IPS-11a (cell line): ENCODE data around the gene MRPS35.
A peak's percentile ranks its signal among the peaks of the same experiment; 100 is the strongest.
"Not testable (repeated sequence)": the region's sequence is repeated elsewhere in the genome, so short reads cannot be mapped to it uniquely, and the experiment has no call there.

Source experiments
- H3K4me3 ChIP-seq: one replicate; pipeline ENCODE4 v1.5.1; 2013; ENCODE audit warnings: low read depth, low read length, control low read depth

MRPS35 gene

DNA sequence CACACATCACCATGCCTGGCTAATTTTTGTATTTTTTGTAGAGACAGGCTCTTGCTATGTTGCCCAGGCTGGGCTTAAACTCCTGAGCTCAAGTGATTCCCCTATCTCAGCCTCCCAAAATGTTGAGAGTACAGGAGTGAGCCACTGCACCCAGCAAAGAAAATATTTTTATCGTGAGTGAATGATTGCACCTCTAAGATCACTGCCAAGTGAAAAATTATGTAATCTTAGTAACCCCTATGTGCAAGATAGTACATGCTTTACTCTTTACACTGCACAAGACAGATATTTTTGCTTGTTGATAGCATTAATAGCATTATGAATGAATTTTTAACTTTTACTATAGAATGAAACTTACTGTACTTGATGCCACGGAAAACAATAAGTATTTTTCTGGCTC lies 3.4 kb upstream of the MRPS35 start:
- H3K4me3 ChIP-seq: no peak overlapping the region

- no peak overlapping the region for H3K4me3 ChIP-seq
These were observed 1.3 kb upstream of the MRPS35 start for GRCh38 chr12:27709212-27709931.

DNA sequence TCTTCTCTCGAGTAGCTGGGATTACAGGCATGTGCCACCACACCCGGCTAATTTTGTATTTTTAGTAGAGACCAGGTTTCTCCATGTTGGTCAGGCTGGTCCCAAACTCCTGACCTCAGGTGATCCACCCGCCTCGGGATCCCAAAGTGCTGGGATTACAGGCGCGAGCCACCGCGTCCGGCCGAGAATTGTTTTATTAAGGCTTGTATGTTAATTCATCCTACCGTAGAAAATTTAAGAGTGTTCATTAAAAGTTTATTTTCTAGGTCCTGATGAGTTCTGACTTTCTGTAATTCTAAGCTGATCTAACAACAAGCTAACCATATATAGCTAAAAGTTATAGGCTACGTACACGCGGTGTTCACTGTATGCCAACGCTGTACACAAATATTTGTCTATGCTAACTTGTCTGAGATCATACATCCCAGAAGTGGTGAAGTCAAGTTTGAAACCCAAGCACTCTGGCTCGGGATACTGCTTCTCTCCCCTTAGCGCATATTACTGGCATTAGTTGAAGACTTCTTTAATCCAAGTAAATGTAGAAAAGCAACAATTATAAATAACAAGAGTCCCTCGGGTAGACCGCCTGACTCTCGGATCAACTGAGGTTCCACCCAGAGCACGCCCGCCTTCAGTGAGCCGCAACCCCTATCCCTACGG lies 570 bp upstream of the MRPS35 start:
- peak overlapping the region; percentile 88 for H3K4me3 ChIP-seq

DNA sequence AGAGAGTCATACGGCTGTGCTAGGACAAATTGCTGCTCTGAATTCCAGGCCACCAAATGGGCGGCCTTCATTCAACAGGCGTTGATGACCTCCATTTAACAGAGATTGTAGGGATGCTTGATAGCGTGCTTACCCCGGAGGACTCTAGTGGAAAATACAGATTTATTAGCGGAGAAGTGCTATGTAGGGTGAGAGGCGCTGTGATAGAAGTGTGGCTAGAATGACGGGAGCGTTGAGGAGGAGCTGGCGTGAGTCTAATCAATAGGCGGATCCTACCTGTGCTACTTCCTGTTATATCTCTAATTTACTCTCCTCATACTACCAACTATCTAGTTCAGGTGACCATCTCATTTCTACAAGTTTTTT lies 668 bp downstream of the MRPS35 start:
- H3K4me3 ChIP-seq: peak overlapping the region; percentile 88

- H3K4me3 ChIP-seq: no peak overlapping the region
These were observed 1.3 kb downstream of the MRPS35 start for GRCh38 chr12:27711967-27712366.

- no peak overlapping the region for H3K4me3 ChIP-seq
These were observed 12.6 kb downstream of the MRPS35 start for GRCh38 chr12:27723212-27723611.

- H3K4me3 ChIP-seq: no peak overlapping the region
These were observed 19.5 kb downstream of the MRPS35 start for GRCh38 chr12:27730097-27730588.

DNA sequence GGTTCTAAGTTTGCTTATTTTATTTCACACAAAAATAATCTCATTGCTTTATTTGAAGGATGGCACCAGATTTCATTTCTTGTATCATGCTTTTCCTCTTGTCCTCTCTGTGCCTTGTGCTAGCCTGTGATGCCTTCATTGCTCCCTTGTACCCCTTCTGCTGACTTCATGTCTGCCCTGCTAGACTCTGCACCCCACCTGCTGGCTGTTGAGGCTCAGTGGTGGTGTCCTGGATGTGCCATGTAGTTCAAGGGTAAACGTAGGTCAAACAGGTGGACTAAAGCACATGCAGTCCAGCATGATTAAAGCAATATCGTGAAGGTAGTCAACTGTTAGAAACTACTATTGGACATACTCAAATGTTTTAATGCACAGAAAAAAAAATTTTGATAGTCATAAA lies 21.6 kb downstream of the MRPS35 start:
- H3K4me3 ChIP-seq: no peak overlapping the region

- no peak overlapping the region for H3K4me3 ChIP-seq
These were observed 22.5 kb downstream of the MRPS35 start for GRCh38 chr12:27733052-27733656.

- no peak overlapping the region for H3K4me3 ChIP-seq
These were observed 23.2 kb downstream of the MRPS35 start for GRCh38 chr12:27733791-27734190.

DNA sequence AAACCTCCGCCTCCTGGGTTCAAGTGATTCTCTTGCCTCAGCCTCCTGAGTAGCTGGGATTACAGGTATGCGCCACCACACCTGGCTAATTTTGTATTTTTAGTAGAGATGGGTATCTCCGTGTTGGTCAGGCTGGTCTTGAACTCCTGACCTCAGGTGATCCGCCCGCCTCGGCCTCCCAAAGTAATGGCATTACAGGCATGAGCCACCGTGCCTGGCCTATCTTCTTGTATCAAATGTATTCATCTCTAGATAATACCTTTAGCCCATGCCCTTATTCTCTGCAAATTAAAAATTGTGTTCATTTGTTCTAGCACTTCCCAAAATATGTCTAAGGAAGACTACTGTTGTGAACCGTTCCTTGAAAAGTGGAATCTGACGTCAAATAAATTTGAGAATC lies 23.7 kb downstream of the MRPS35 start:
- not testable (repeated sequence) for H3K4me3 ChIP-seq

GRCh38 chr12:27743601-27744000 lies 33.0 kb downstream of the MRPS35 start:
- H3K4me3 ChIP-seq: no peak overlapping the region

- H3K4me3 ChIP-seq: not testable (repeated sequence)
These were observed 35.1 kb downstream of the MRPS35 start for GRCh38 chr12:27745734-27746133.

GRCh38 chr12:27747111-27747820 lies 36.6 kb downstream of the MRPS35 start:
- no peak overlapping the region for H3K4me3 ChIP-seq

- no peak overlapping the region for H3K4me3 ChIP-seq
These were observed 40.9 kb downstream of the MRPS35 start for GRCh38 chr12:27751386-27752047.

DNA sequence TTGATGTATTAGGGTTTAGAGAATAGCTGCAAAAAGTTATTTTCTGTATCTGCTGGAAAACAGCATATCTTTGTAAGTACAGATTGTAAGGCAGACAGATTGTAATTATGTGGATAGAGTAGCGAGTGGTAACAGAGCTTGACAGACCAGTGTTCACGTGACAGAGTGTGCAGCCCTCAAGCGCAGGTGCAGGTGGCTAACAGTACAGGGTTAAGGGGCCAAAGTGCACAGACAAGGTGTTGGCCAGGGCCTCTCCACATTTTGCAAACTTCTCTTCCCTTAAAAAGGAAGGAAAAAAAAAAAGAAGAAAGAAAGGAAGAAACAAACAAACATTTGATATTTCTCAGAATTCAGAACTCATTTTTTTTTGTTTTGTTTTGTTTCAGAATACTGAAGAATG lies 44.2 kb downstream of the MRPS35 start:
- H3K4me3 ChIP-seq: no peak overlapping the region

DNA sequence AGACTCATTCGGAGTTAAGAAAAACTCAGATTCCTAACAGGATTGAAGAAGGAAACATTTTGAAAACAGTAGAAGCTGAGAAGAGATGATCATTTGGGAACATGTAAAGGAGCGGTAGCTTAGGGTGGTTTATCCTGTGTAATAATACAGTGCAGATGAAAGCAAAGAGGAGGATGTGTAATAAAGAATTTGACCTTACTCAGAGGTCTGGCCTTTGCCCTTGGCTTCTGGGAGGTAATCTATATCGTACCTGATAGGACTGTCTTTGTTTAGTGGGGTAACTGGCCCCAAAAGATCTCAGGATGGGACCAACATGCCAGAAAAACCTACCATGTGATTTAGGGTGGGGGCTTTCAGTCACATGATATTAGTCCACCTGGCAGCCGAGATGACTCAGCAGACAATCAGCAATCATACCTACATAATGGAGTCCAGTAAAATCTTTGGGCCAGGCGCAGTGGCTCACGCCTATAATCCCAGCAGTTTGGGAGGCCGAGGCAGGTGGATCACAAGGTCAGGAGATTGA lies 46.1 kb downstream of the MRPS35 start:
- H3K4me3 ChIP-seq: no peak overlapping the region

GRCh38 chr12:27762757-27763156 lies 52.1 kb downstream of the MRPS35 start:
- H3K4me3 ChIP-seq: no peak overlapping the region

DNA sequence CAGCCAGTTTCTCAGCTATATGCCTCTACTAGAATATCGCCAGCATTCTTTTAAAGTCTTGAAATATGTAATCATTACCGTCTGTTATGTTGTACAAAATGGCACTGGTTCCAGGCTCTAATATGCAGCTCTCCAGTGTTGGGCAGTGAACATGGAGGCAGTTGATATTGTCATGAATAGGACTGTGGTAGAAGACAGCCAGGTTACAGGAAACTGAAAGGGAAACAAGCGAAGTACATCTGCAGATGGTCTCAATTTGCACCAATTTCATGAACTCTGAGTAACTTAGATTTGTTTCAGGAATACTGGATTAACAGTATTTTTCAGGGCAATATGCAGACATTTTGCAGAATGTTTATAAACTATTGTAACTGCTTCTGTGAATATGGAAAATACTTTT lies 56.0 kb downstream of the MRPS35 start:
- no peak overlapping the region for H3K4me3 ChIP-seq

GRCh38 chr12:27769142-27769673 lies 58.6 kb downstream of the MRPS35 start:
- H3K4me3 ChIP-seq: no peak overlapping the region
